MCF 10A (cell line): Measurements from ENCODE around the gene MAML2. TPM values are rescaled to one million over a fixed set of nuclear protein-coding genes. Genes with fewer than 3 reads are reported as not detected.

ENCODE experiments used
- BruUV-seq: library from RNA; stranded (reverse); fragments of 400-500 nt; replicated peaks from 2 replicates; lab custom pipeline; 2021; lab: Mats Ljungman, UMichigan
- CTCF ChIA-PET: fragments of 300-600 bp; sonication (Branson Sonifier 250); formaldehyde crosslinking; extraction: SDS; loops from one replicate; lab custom pipeline; 2021; ENCODE audit warnings: antibody characterized with exemption, inconsistent platforms; lab: Yijun Ruan, JAX
- POLR2A ChIA-PET: fragments of 300-600, 350-650 bp; sonication (Branson Sonifier 250); formaldehyde crosslinking; extraction: SDS; loops from one replicate; lab custom pipeline; 2020; ENCODE audit warnings: antibody characterized with exemption, inconsistent platforms; lab: Yijun Ruan, JAX
- DNase-seq: peaks from one replicate; pipeline ENCODE4 v3.0.0-alpha.2; 2018; ENCODE audit not compliant: unreplicated experiment
- H3K27ac Mint-ChIP-seq: one replicate; pipeline ENCODE4 v1.8.0; 2022; ENCODE audit warnings: mild to moderate bottlenecking, low read depth, mixed read lengths; ENCODE audit not compliant: unreplicated experiment
- H3K27me3 Mint-ChIP-seq: one replicate; pipeline ENCODE4 v1.8.0; 2022; ENCODE audit warnings: mixed read lengths; ENCODE audit not compliant: insufficient read depth, unreplicated experiment
- H3K36me3 Mint-ChIP-seq: one replicate; pipeline ENCODE4 v1.8.0; 2022; ENCODE audit warnings: mild to moderate bottlenecking, moderate library complexity, mixed read lengths; ENCODE audit not compliant: insufficient read depth, unreplicated experiment
- H3K4me1 Mint-ChIP-seq: one replicate; pipeline ENCODE4 v1.8.0; 2022; ENCODE audit warnings: mixed read lengths; ENCODE audit not compliant: insufficient read depth, unreplicated experiment
- H3K4me3 Mint-ChIP-seq: one replicate; pipeline ENCODE4 v1.8.0; 2022; ENCODE audit warnings: mild to moderate bottlenecking, moderate library complexity, mixed read lengths; ENCODE audit not compliant: unreplicated experiment
- H3K9me3 Mint-ChIP-seq: one replicate; pipeline ENCODE4 v1.8.0; 2022; ENCODE audit warnings: mixed read lengths; ENCODE audit not compliant: unreplicated experiment
- CTCF ChIP-seq: fragments of 200-600 bp; IDR thresholded peaks from one replicate; pipeline ENCODE4 v1.8.0; 2022; ENCODE audit warnings: antibody characterized with exemption, mild to moderate bottlenecking; ENCODE audit not compliant: unreplicated experiment
- intact Hi-C: fragments of 100-400 bp; cut with micrococcal nuclease; formaldehyde crosslinking; loops from 2 replicates; pipeline ENCODE4 v1.14.1; 2022
- total RNA-seq: library from RNA; stranded (reverse); gene quantifications from 2 replicates; pipeline ENCODE4 v1.2.3, GENCODE V29; 2022

Gene MAML2
- total RNA-seq, 1 experiment from 2014 or later, result 8.6 TPM

GRCh38 chr11:96295369-96295768, 47.6 kb downstream of the MAML2 start:
- TF ChIP-seq CTCF, result no peak
- Mint-ChIP-seq H3K4me1 (peaks cover 16% of the 10 kb centered on the region), H3K27ac (no peak overlapping the region), H3K36me3 (peaks cover 7% of the 10 kb centered on the region), H3K9me3 (no peaks in the 10 kb centered on the region), H3K4me3 (no peak overlapping the region), H3K27me3 (no peaks in the 10 kb centered on the region)
- no TSS peak for BruUV-seq
- ChIA-PET POLR2A (interaction anchor here (0.7 to 0.8 kb wide), 2 partner anchors 11 to 16 kb away, joined by 3 to 8 read pairs; no protein-coding TSS in a partner anchor), CTCF (interaction anchor here (0.6 to 0.9 kb wide), 2 partner anchors 99 to 459 kb away, joined by 3 to 4 read pairs; no protein-coding TSS in a partner anchor)
- no peak for DNase-seq
- intact Hi-C loops, result no loop called here

- H3K9me3 Mint-ChIP-seq, result no peaks in the 10 kb centered on the region
- no TSS peak for BruUV-seq
- intact Hi-C loops, result no loop called here
- no peak overlapping the region for H3K27ac Mint-ChIP-seq
- CTCF ChIA-PET, result interaction anchor here (0.7 to 1.1 kb wide), 4 partner anchors 24 to 476 kb away, joined by 3 to 5 read pairs (median 3); no protein-coding TSS in a partner anchor
- H3K4me1 Mint-ChIP-seq, result peaks cover 9% of the 10 kb centered on the region
- H3K36me3 Mint-ChIP-seq, result peaks cover 7% of the 10 kb centered on the region
- POLR2A ChIA-PET, result interaction anchor here (0.6 to 0.9 kb wide), 3 partner anchors 14 to 1063 kb away, joined by 3 to 4 read pairs (median 3); no protein-coding TSS in a partner anchor
- H3K27me3 Mint-ChIP-seq, result no peaks in the 10 kb centered on the region
- no peak for DNase-seq
- H3K4me3 Mint-ChIP-seq, result no peak overlapping the region
- TF ChIP-seq CTCF, result no peak
Observed at GRCh38 chr11:96294289-96294688, 48.7 kb downstream of the MAML2 start.

GRCh38 chr11:96293598-96294021, 49.4 kb downstream of the MAML2 start:
- ChIA-PET CTCF (interaction anchor here (0.7 to 1.1 kb wide), 2 partner anchors 24 to 475 kb away, joined by 3 read pairs; no protein-coding TSS in a partner anchor), POLR2A (interaction anchor here (0.9 kb wide), 1 partner anchor 15 kb away, joined by 4 read pairs; no protein-coding TSS in a partner anchor)
- Mint-ChIP-seq H3K4me3 (no peak overlapping the region), H3K27me3 (no peaks in the 10 kb centered on the region), H3K4me1 (peaks cover 9% of the 10 kb centered on the region), H3K27ac (no peak overlapping the region), H3K36me3 (peaks cover 7% of the 10 kb centered on the region), H3K9me3 (no peaks in the 10 kb centered on the region)
- TF ChIP-seq CTCF, result no peak
- no peak for DNase-seq
- intact Hi-C loops, result no loop called here
- BruUV-seq, result no TSS peak

GRCh38 chr11:96293109-96293508, 49.9 kb downstream of the MAML2 start:
- ChIA-PET CTCF (interaction anchor here (1.1 kb wide), 1 partner anchor 23 kb away, joined by 3 read pairs; no protein-coding TSS in a partner anchor), POLR2A (no interaction called here)
- H3K27me3 Mint-ChIP-seq, result no peaks in the 10 kb centered on the region
- BruUV-seq, result no TSS peak
- H3K36me3 Mint-ChIP-seq, result peaks cover 7% of the 10 kb centered on the region
- intact Hi-C loops, result no loop called here
- no peak for TF ChIP-seq CTCF
- H3K9me3 Mint-ChIP-seq, result no peaks in the 10 kb centered on the region
- H3K4me1 Mint-ChIP-seq, result peaks cover 9% of the 10 kb centered on the region
- H3K4me3 Mint-ChIP-seq, result no peak overlapping the region
- peak overlapping the region; percentile 32 for H3K27ac Mint-ChIP-seq
- no peak for DNase-seq
